GM12872 (cell line): Measurements from ENCODE around the gene SLC51B.

Experiments
- TF ChIP-seq, protein P1 (sequence below): IDR thresholded peaks from 3 replicates; pipeline ENCODE4 v1.5.1; 2011; ENCODE audit warnings: low read depth, mild to moderate bottlenecking, low read length, moderate library complexity; ENCODE audit not compliant: insufficient read depth

SLC51B gene

DNA sequence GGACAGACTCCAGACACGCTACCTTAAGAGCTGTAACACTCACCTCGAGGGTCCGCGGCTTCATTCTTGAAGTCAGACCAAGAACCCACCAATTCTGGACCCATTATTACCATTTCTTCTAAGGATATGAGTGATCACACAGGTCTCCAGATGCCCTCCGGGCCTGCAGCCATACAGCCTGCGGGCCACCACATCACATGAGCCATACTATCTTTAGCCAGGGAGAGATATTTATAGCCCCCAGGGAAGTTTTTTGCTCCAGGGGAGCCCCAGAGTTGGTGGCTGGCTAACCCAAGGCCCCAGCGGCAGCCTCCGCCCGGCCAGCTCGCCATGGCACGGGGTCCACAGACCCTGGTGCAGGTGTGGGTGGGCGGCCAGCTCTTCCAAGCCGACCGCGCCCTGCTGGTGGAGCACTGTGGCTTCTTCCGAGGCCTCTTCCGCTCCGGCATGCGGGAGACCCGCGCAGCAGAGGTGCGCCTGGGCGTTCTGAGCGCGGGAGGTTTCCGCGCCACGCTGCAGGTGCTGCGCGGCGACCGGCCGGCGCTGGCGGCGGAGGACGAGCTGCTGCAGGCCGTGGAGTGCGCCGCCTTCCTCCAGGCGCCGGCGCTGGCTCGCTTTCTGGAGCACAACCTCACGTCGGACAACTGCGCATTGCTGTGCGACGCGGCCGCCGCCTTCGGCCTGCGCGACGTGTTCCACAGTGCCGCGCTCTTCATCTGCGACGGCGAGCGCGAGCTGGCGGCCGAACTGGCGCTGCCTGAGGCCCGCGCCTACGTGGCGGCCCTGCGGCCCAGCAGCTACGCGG is 31.5 kb downstream of the SLC51B start, which contains the start of gene KBTBD13:
KBTBD13 (plus strand) TSS at position 261 of the 805 bp plus-strand sequence; CDS start at position 331, 70 bp downstream.
- TF ChIP-seq, protein P1, sequence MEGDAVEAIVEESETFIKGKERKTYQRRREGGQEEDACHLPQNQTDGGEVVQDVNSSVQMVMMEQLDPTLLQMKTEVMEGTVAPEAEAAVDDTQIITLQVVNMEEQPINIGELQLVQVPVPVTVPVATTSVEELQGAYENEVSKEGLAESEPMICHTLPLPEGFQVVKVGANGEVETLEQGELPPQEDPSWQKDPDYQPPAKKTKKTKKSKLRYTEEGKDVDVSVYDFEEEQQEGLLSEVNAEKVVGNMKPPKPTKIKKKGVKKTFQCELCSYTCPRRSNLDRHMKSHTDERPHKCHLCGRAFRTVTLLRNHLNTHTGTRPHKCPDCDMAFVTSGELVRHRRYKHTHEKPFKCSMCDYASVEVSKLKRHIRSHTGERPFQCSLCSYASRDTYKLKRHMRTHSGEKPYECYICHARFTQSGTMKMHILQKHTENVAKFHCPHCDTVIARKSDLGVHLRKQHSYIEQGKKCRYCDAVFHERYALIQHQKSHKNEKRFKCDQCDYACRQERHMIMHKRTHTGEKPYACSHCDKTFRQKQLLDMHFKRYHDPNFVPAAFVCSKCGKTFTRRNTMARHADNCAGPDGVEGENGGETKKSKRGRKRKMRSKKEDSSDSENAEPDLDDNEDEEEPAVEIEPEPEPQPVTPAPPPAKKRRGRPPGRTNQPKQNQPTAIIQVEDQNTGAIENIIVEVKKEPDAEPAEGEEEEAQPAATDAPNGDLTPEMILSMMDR: no peak

DNA sequence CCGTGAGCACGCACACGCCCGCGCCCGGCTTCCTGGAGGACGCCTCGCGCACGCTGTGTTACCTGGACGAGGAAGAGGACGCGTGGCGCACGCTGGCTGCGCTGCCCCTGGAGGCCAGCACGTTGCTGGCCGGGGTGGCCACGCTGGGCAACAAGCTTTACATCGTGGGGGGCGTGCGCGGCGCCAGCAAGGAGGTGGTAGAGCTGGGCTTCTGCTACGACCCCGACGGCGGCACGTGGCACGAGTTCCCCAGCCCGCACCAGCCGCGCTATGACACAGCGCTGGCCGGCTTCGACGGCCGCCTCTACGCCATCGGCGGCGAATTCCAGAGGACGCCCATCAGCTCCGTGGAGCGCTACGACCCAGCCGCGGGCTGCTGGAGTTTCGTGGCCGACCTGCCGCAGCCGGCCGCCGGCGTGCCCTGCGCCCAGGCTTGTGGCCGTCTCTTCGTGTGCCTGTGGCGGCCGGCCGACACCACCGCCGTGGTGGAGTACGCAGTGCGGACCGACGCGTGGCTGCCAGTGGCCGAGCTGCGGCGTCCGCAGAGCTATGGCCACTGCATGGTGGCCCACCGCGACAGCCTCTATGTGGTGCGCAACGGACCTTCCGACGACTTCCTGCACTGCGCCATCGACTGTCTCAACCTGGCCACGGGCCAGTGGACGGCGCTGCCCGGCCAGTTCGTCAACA is 32.2 kb downstream of the SLC51B start:
- TF ChIP-seq, protein P1: no peak

DNA sequence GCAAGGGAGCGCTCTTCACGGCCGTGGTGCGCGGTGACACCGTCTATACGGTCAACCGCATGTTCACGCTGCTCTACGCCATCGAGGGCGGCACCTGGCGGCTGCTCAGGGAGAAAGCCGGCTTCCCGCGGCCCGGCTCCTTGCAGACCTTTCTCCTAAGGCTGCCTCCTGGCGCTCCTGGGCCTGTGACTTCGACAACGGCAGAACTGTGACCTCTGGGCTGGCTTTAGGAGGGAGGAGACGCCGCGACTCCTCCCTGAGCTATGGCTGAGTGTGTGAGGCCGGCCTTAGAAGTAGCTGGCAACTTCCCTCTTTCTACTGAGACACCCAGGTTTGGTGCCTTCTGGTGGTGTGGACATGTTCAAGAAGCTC is 32.8 kb downstream of the SLC51B start:
- TF ChIP-seq, protein P1: peak; percentile 57

DNA sequence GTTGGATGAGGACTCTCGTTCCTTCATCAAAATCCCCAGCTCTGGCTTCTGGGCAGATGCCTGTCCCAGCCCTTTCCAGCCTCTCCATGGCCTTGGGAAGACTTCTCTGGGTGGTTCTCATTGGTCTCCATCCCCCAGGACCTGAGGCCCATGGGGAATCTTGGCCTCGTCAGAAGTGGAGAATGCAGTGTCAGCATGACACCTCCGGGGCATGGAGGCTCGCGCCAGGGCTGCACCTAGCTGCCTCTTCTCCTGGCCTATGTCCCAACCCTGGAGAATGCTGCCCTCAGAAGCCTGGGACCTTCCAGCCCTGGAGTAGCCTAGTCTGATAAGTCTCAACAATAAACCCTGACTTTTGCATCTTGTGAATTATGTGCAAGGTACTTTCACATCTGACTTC is 34.4 kb downstream of the SLC51B start:
- TF ChIP-seq, protein P1: no peak

DNA sequence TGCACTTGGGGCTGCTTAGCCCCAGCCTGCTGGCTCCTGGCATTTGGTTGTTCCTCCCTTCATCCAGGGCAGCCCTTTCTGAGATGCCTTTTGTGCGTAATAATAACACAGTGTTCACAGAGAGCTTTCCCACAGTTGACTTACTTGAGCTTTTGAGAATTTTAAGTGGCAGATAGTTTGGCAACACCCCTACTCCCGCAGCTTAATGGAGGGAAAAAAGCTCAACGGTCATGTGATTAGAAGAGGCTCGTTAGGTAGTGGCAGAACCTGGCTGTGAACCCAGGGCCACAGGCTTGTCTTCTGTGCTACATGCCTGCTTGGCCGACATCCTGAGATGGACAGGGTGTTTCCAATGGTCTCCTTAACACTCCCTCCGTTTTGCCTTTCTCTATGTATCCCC is 36.1 kb downstream of the SLC51B start:
- TF ChIP-seq, protein P1: no peak

DNA sequence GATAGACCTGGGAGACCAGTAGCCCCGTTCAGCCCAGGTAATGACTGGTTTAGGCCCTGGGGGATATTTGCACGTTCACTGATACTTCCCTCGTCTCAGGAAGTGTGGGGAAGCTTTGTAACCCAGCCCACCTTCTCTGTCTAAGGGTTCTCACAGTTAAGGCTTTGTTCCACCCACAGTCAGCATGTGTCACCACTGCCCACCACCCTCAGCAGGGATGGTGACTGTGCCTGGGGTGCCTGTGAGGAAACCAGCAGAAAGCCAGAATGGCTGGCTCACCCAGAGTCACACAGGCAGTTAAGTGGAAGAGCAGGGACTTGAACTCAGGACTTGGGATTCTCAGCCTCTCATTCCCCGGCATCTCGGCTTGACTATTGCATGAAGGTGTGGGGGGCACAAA is 36.6 kb downstream of the SLC51B start:
- TF ChIP-seq, protein P1: no peak

DNA sequence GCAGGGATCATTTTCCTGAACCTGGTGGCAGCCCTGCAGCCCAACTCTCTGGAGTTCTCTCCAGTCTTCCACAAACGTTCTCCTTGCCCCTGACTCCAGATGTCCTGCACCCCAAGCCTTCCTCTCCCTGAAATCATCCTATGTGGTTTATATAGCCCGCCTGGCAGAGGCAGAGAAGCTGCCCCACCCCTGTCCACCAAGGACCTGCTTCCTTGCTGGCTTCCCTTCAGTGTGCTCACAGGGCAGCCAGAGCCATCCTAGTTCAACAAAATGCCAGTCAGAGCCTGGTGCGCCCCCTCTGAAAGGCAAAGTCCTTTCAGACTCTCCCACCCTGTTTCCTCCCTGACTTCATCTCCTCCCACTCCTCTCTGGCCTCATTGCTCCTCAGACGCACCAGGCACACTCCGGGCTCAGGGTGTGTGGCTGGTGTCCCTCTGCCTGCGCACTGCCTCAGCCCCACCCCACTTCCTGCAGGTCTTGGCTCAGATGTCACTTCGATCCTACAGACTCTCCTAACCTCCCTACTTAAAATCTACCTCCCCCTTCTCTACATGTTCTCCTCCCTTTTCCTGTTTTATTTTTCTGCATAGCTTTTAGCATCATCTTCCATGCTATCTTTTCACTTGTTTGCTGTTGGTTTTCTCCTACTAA is 37.2 kb downstream of the SLC51B start:
- TF ChIP-seq, protein P1: no peak
